Erythroblast (primary cell): ENCODE data around the gene ZDHHC13.

ENCODE experiments used
- GATA1 ChIP-seq: IDR thresholded peaks from 2 replicates; pipeline ENCODE4 v1.6.1; 2011; ENCODE audit warnings: low read depth, mild to moderate bottlenecking, control low read depth, low read length, moderate library complexity
- POLR2A ChIP-seq: IDR thresholded peaks from 2 replicates; pipeline ENCODE4 v1.6.1; 2011; ENCODE audit warnings: mild to moderate bottlenecking, low read length

- TF ChIP-seq POLR2A (no peak), GATA1 (no peak)
Measured at GRCh38 chr11:19093976-19094375, 23.0 kb upstream of the ZDHHC13 start.
